ENCODE data around the gene TPM4.

The TPM4 gene

GRCh38 chr19:16035601-16036297, 40.5 kb upstream of the TPM4 start:
- no peak for TF ChIP-seq LEF1 (IDR thresholded peaks at IDR 0.05; ENCODE audit: borderline replicate concordance)
- TF ChIP-seq L3MBTL2 (conservative IDR thresholded peaks at IDR 0.05) = no peak
- no peak for TF ChIP-seq NFRKB (IDR thresholded peaks at IDR 0.05)
- TF ChIP-seq HDGF (IDR thresholded peaks at IDR 0.05; ENCODE audit: borderline replicate concordance) = no peak
- no peak for TF ChIP-seq PKNOX1 (IDR thresholded peaks at IDR 0.05)
- TF ChIP-seq ELF4 (IDR thresholded peaks at IDR 0.05) = no peak
- TF ChIP-seq BHLHE40 (IDR thresholded peaks at IDR 0.05; ENCODE audit: borderline replicate concordance) = no peak
- no peak for TF ChIP-seq ZNF384 (IDR thresholded peaks at IDR 0.05)
- DNase-seq (ENCODE audit: extremely low spot score) = no peak
- ChIA-PET CTCF (no interaction called here), POLR2A (no interaction called here)

- ChIA-PET CTCF (no interaction called here), POLR2A (no interaction called here)
- TF ChIP-seq L3MBTL2 (conservative IDR thresholded peaks at IDR 0.05) (no peak), ZNF384 (IDR thresholded peaks at IDR 0.05) (no peak), FOXA1 (IDR thresholded peaks at IDR 0.05) (no peak), TARDBP (IDR thresholded peaks at IDR 0.05) (no peak), ELF4 (IDR thresholded peaks at IDR 0.05) (no peak), PKNOX1 (IDR thresholded peaks at IDR 0.05) (no peak), SP1 (IDR thresholded peaks at IDR 0.05) (no peak), CTBP1 (IDR thresholded peaks at IDR 0.05; ENCODE audit: borderline replicate concordance) (no peak), FOXK2 (IDR thresholded peaks at IDR 0.05) (no peak), SUZ12 (IDR thresholded peaks at IDR 0.05) (no peak), LEF1 (IDR thresholded peaks at IDR 0.05; ENCODE audit: borderline replicate concordance) (no peak), BHLHE40 (IDR thresholded peaks at IDR 0.05; ENCODE audit: borderline replicate concordance) (no peak), ARNT (IDR thresholded peaks at IDR 0.05) (no peak), NFRKB (IDR thresholded peaks at IDR 0.05) (no peak)
- no peak for DNase-seq (ENCODE audit: extremely low spot score)
Observed at GRCh38 chr19:16036397-16036925, 39.8 kb upstream of the TPM4 start.

GRCh38 chr19:16036941-16037340, 39.4 kb upstream of the TPM4 start:
- POLR2A ChIA-PET = no interaction called here
- TF ChIP-seq SP1 (IDR thresholded peaks at IDR 0.05) (no peak), HDGF (IDR thresholded peaks at IDR 0.05; ENCODE audit: borderline replicate concordance) (no peak), FOXA1 (IDR thresholded peaks at IDR 0.05) (no peak), ELF4 (IDR thresholded peaks at IDR 0.05) (no peak), PKNOX1 (IDR thresholded peaks at IDR 0.05) (no peak), L3MBTL2 (conservative IDR thresholded peaks at IDR 0.05) (no peak), ARNT (IDR thresholded peaks at IDR 0.05) (no peak), FOXM1 (IDR thresholded peaks at IDR 0.05; ENCODE audit: borderline replicate concordance) (no peak), BHLHE40 (IDR thresholded peaks at IDR 0.05; ENCODE audit: borderline replicate concordance) (no peak), FOXK2 (IDR thresholded peaks at IDR 0.05) (no peak), CTBP1 (IDR thresholded peaks at IDR 0.05; ENCODE audit: borderline replicate concordance) (no peak)
- no peak for DNase-seq (ENCODE audit: extremely low spot score)
- CTCF ChIA-PET = no interaction called here

- TF ChIP-seq FOXM1 (IDR thresholded peaks at IDR 0.05; ENCODE audit: borderline replicate concordance) = no peak
- TF ChIP-seq FOXA1 (IDR thresholded peaks at IDR 0.05) = no peak
- TF ChIP-seq L3MBTL2 (conservative IDR thresholded peaks at IDR 0.05) = no peak
- TF ChIP-seq HDGF (IDR thresholded peaks at IDR 0.05; ENCODE audit: borderline replicate concordance) = no peak
- TF ChIP-seq PKNOX1 (IDR thresholded peaks at IDR 0.05) = no peak
- no peak for TF ChIP-seq TARDBP (IDR thresholded peaks at IDR 0.05)
- TF ChIP-seq ZNF384 (IDR thresholded peaks at IDR 0.05) = no peak
- no peak for TF ChIP-seq NFRKB (IDR thresholded peaks at IDR 0.05)
- TF ChIP-seq SP1 (IDR thresholded peaks at IDR 0.05) = no peak
- TF ChIP-seq SUZ12 (IDR thresholded peaks at IDR 0.05) = no peak
- no peak for TF ChIP-seq FOXK2 (IDR thresholded peaks at IDR 0.05)
- no peak for TF ChIP-seq ARNT (IDR thresholded peaks at IDR 0.05)
- TF ChIP-seq ELF4 (IDR thresholded peaks at IDR 0.05) = no peak
- no peak for TF ChIP-seq BHLHE40 (IDR thresholded peaks at IDR 0.05; ENCODE audit: borderline replicate concordance)
- TF ChIP-seq CTBP1 (IDR thresholded peaks at IDR 0.05; ENCODE audit: borderline replicate concordance) = no peak
- ChIA-PET POLR2A (no interaction called here), CTCF (no interaction called here)
- no peak for DNase-seq (ENCODE audit: extremely low spot score)
Observed at GRCh38 chr19:16037424-16038195, 38.7 kb upstream of the TPM4 start.

- DNase-seq (ENCODE audit: extremely low spot score) = no peak
- ChIA-PET POLR2A (no interaction called here), CTCF (no interaction called here)
- TF ChIP-seq ELF4 (IDR thresholded peaks at IDR 0.05) = no peak
- TF ChIP-seq SP1 (IDR thresholded peaks at IDR 0.05) = no peak
- TF ChIP-seq PKNOX1 (IDR thresholded peaks at IDR 0.05) = no peak
- TF ChIP-seq FOXM1 (IDR thresholded peaks at IDR 0.05; ENCODE audit: borderline replicate concordance) = no peak
- TF ChIP-seq HDGF (IDR thresholded peaks at IDR 0.05; ENCODE audit: borderline replicate concordance) = no peak
- TF ChIP-seq FOXA1 (IDR thresholded peaks at IDR 0.05) = no peak
- no peak for TF ChIP-seq NFRKB (IDR thresholded peaks at IDR 0.05)
- no peak for TF ChIP-seq ZNF384 (IDR thresholded peaks at IDR 0.05)
- TF ChIP-seq ARNT (IDR thresholded peaks at IDR 0.05) = no peak
Observed at GRCh38 chr19:16038196-16038695, 38.0 kb upstream of the TPM4 start.

Measured in HEK293T (cell line).